CD4-positive, alpha-beta memory T cell (primary cell): Measurements from ENCODE around the gene ROPN1. TPM values are rescaled to one million over a fixed set of nuclear protein-coding genes. Genes with fewer than 3 reads are reported as not detected.
"Not testable (repeated sequence)": the region's sequence is repeated elsewhere in the genome, so short reads cannot be mapped to it uniquely, and the experiment has no call there.

Source experiments
- CTCF ChIA-PET: fragments of 350-600 bp; sonication (Branson Sonifier 250); formaldehyde crosslinking; loops from one replicate; lab custom pipeline; 2021; ENCODE audit warnings: inconsistent platforms; ENCODE audit not compliant: partially characterized antibody; lab: Charles Lee
- POLR2A ChIA-PET: fragments of 350-600 bp; sonication (Branson Sonifier 250); formaldehyde crosslinking; loops from one replicate; lab custom pipeline; 2021; ENCODE audit not compliant: partially characterized antibody; lab: Charles Lee
- DNase-seq, 5 donors: peaks; one replicate each; pipeline versions ENCODE4 v3.0.0 to v3.0.0-alpha.2; 2020 to 2022; ENCODE audit warnings: mixed read lengths in 1 of 5
- H3K27ac ChIP-seq: one replicate; pipeline ENCODE4 v1.7.0; 2013; ENCODE audit warnings: low read depth, low read length
- H3K27me3 ChIP-seq: 2 replicates; pipeline ENCODE4 v1.7.0; 2013; ENCODE audit warnings: mild to moderate bottlenecking, low read length, moderate library complexity; ENCODE audit not compliant: insufficient read depth
- H3K36me3 ChIP-seq: 2 replicates; pipeline ENCODE4 v1.7.0; 2013; ENCODE audit warnings: mild to moderate bottlenecking, low read length, moderate library complexity; ENCODE audit not compliant: insufficient read depth
- H3K4me1 ChIP-seq: 2 replicates; pipeline ENCODE4 v1.7.0; 2013; ENCODE audit warnings: mild to moderate bottlenecking, low read length, moderate library complexity; ENCODE audit not compliant: insufficient read depth
- H3K4me3 ChIP-seq, 2 donors: one replicate each; pipeline ENCODE4 v1.7.0; 2013; ENCODE audit warnings: low read length in 2 of 2, mild to moderate bottlenecking in 1 of 2
- H3K9me3 ChIP-seq, 2 donors: one replicate each; pipeline ENCODE4 v1.7.0; 2013; ENCODE audit warnings: low read length in 2 of 2, control low read depth in 1 of 2; ENCODE audit not compliant: control insufficient read depth in 1 of 2
- H3K27ac Mint-ChIP-seq, 7 donors: one replicate each; pipeline ENCODE4 v1.8.0; 2020 to 2021; ENCODE audit warnings: mixed read lengths in 7 of 7, mild to moderate bottlenecking in 6 of 7, inconsistent platforms in 3 of 7, moderate library complexity in 3 of 7
- H3K27me3 Mint-ChIP-seq, 2 donors: one replicate each; pipeline ENCODE4 v1.8.0; 2020 to 2021; ENCODE audit warnings: mixed read lengths in 2 of 2
- H3K36me3 Mint-ChIP-seq, 2 donors: one replicate each; pipeline ENCODE4 v1.8.0; 2020 to 2021; ENCODE audit warnings: mixed read lengths in 2 of 2, inconsistent platforms in 1 of 2, mild to moderate bottlenecking in 1 of 2
- H3K4me1 Mint-ChIP-seq, 4 donors: one replicate each; pipeline ENCODE4 v1.8.0; 2020 to 2021; ENCODE audit warnings: mixed read lengths in 4 of 4, mild to moderate bottlenecking in 1 of 4
- H3K4me3 Mint-ChIP-seq, 8 donors: one replicate each; pipeline ENCODE4 v1.8.0; 2020 to 2021; ENCODE audit warnings: mixed read lengths in 8 of 8, mild to moderate bottlenecking in 7 of 8, moderate library complexity in 6 of 8, inconsistent platforms in 3 of 8
- H3K9me3 Mint-ChIP-seq, 8 donors: one replicate each; pipeline ENCODE4 v1.8.0; 2020 to 2021; ENCODE audit warnings: mixed read lengths in 8 of 8, mild to moderate bottlenecking in 5 of 8, inconsistent platforms in 3 of 8, moderate library complexity in 1 of 8
- intact Hi-C: fragments of 100-400 bp; cut with micrococcal nuclease; formaldehyde crosslinking; loops from one replicate; pipeline ENCODE4 v1.15.1; 2023
- polyA plus RNA-seq, 2 donors: library from polyadenylated mRNA; unstranded; fragments of 300-500 nt; fragmentation: Illumina TruSeq; gene quantifications; one replicate each; pipeline ENCODE4 v1.2.3, GENCODE V29; 2021
- total RNA-seq, 2 experiments: library from RNA; stranded (reverse); gene quantifications; one replicate each; pipeline ENCODE4 v1.2.3, GENCODE V29; 2021

The ROPN1 gene
- total and polyA plus RNA-seq, 4 experiments from 2014 or later, result not detected

DNA sequence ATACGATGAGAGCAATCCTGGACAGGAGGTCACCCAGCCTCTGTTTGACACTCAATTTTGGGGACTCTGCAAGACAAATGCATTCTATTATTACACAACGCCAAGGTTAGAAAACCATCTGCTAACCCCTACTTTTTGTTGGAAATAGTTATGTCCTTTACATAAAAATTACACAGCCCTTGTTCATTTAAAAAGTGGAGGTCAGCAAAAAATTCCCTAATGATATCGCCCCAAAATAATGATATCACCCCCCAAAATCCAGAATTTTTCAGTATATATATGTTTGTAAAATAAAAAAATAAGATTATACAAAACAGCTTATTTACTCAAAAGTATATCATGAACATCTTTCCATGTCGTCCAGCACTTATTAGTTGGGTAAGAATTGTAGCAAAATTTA, 11.4 kb downstream of the ROPN1 start:
- Histone ChIP-seq H3K9me3 (no peaks in the 10 kb centered on the region), H3K27me3 (no peaks in the 10 kb centered on the region), H3K36me3 (no peaks in the 10 kb centered on the region), H3K4me1 (peaks cover 6% of the 10 kb centered on the region), H3K4me3 (no peak overlapping the region), H3K27ac (no peak overlapping the region)
- no peak for DNase-seq
- H3K27me3 Mint-ChIP-seq, result peaks cover 22 to 28% of the 10 kb centered on the region in 2 donors
- intact Hi-C loops, result no loop called here
- H3K36me3 Mint-ChIP-seq, result no peaks in the 10 kb centered on the region
- CTCF ChIA-PET, result interaction anchor here (0.8 to 2.5 kb wide), 9 partner anchors 9 to 95 kb away, joined by 3 to 13 read pairs (median 3); no protein-coding TSS in a partner anchor
- no peak overlapping the region for H3K27ac Mint-ChIP-seq
- H3K4me1 Mint-ChIP-seq, result peaks cover 0 to 3% (median 0%) of the 10 kb centered on the region in 4 donors
- H3K9me3 Mint-ChIP-seq, result no peaks in the 10 kb centered on the region
- POLR2A ChIA-PET, result no interaction called here
- H3K4me3 Mint-ChIP-seq, result no peak overlapping the region

DNA sequence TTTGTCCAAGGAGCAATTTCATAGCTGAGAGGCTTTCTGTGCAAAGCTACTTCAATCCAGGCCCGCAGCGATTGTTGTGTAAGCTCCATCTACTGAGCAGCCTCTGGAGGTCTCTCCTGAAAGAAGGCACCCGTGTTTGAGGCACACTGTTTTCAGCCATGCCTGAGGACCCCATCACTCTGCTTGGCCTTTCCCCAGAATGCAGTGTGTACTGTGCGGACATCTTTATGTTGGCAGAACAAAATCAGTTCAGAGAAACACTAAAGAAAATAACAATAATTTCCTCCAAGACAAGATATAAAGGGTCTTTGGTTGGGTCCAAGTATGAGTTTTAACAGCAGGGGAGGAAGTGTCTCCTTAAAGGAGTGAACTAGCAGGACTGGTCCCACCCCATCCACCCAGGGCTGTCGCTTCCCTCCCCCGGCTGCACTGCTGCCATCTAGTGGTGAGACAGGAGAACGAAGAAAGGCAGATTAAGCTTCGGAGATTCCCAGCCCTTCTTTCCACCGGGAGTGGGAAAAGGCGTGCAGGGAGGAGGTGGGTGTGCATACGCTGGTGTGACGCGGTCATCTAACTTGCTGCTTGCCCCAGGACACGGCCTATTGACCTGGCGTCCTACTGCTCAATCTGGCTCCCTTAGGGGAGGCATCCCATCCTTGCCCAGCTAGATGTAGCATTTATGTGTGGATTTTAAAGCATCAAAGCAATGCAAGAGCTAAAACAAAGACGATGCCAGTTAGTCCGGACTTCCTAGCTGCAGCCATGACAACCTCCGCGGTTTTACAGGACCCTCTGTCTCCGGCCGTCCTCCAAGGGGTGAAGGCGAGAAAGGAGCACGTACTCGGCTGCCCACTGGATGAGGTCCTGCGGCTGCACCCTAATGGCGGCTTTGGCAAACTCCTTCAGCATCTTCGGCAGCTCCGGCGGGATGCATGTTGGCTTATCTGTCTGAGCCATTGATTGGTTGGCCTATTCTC, 12.1 kb downstream of the ROPN1 start:
- H3K4me1 ChIP-seq, intact Hi-C loops, H3K4me1 Mint-ChIP-seq, H3K27ac ChIP-seq, H3K27me3 ChIP-seq, H3K36me3 Mint-ChIP-seq, H3K9me3 Mint-ChIP-seq, H3K36me3 ChIP-seq, H3K9me3 ChIP-seq, H3K27ac Mint-ChIP-seq, POLR2A ChIA-PET: not testable (repeated sequence)
- peak overlapping the region in 1 of 2 donors; percentile 28 for H3K4me3 ChIP-seq
- peak in 4 of 5 donors; percentile 24 to 40 (median 33) for DNase-seq
- Mint-ChIP-seq H3K27me3 (peaks cover 22 to 29% of the 10 kb centered on the region in 2 donors), H3K4me3 (peak overlapping the region in 1 of 8 donors; percentile 35)
- CTCF ChIA-PET, result interaction anchor here (0.8 to 2.5 kb wide), 9 partner anchors 10 to 94 kb away, joined by 3 to 13 read pairs (median 3); no protein-coding TSS in a partner anchor

GRCh38 chr3:123976904-123977303, 15.0 kb downstream of the ROPN1 start:
- H3K36me3 Mint-ChIP-seq, H3K27me3 ChIP-seq, CTCF ChIA-PET, H3K27ac ChIP-seq, H3K9me3 ChIP-seq, H3K36me3 ChIP-seq, DNase-seq, intact Hi-C loops, H3K4me3 ChIP-seq, H3K4me3 Mint-ChIP-seq, H3K9me3 Mint-ChIP-seq, H3K4me1 ChIP-seq, POLR2A ChIA-PET, H3K27ac Mint-ChIP-seq, H3K4me1 Mint-ChIP-seq: not testable (repeated sequence)
- H3K27me3 Mint-ChIP-seq, result peaks cover 13 to 35% of the 10 kb centered on the region in 2 donors

GRCh38 chr3:123976181-123976898, 15.6 kb downstream of the ROPN1 start:
- H3K27ac ChIP-seq, H3K4me3 ChIP-seq, CTCF ChIA-PET, H3K4me3 Mint-ChIP-seq, H3K36me3 Mint-ChIP-seq, POLR2A ChIA-PET, H3K4me1 ChIP-seq, H3K36me3 ChIP-seq, H3K9me3 ChIP-seq, H3K4me1 Mint-ChIP-seq, intact Hi-C loops, H3K27me3 ChIP-seq, H3K9me3 Mint-ChIP-seq, DNase-seq, H3K27ac Mint-ChIP-seq: not testable (repeated sequence)
- peaks cover 18 to 38% of the 10 kb centered on the region in 2 donors for H3K27me3 Mint-ChIP-seq

- H3K4me3 Mint-ChIP-seq, H3K27ac ChIP-seq, POLR2A ChIA-PET, H3K4me1 Mint-ChIP-seq, H3K36me3 ChIP-seq, H3K9me3 Mint-ChIP-seq, DNase-seq, H3K4me3 ChIP-seq, H3K27ac Mint-ChIP-seq, H3K36me3 Mint-ChIP-seq, H3K27me3 ChIP-seq, CTCF ChIA-PET, H3K4me1 ChIP-seq, H3K9me3 ChIP-seq, intact Hi-C loops: not testable (repeated sequence)
- H3K27me3 Mint-ChIP-seq, result peaks cover 12 to 38% of the 10 kb centered on the region in 2 donors
Measured at GRCh38 chr3:123975030-123975429, 16.9 kb downstream of the ROPN1 start.

DNA sequence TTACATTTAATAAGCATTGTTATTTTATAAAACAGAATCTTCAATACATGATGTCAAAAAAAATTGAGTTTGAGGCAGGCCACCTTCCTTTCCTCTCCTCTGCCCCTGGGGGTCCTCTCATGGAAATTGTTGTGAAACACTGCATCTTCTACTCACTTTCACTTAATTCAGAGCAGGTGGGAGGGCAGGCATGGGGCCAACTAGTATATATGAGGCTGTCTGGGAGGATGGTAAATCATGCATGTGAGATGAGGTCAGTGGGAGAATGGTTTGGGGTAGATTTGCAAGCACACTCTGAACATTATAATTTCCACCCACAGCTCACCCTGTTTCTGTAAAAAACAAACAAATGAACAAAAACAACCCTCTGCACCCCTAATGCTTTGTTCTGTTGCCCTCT, 20.5 kb downstream of the ROPN1 start:
- Mint-ChIP-seq H3K9me3 (no peaks in the 10 kb centered on the region), H3K27me3 (peaks cover 18 to 40% of the 10 kb centered on the region in 2 donors), H3K4me1 (no peaks in the 10 kb centered on the region), H3K27ac (no peak overlapping the region), H3K4me3 (no peak overlapping the region), H3K36me3 (no peaks in the 10 kb centered on the region)
- Histone ChIP-seq H3K36me3 (no peaks in the 10 kb centered on the region), H3K9me3 (no peaks in the 10 kb centered on the region), H3K4me1 (no peaks in the 10 kb centered on the region), H3K4me3 (no peak overlapping the region), H3K27ac (no peak overlapping the region), H3K27me3 (no peaks in the 10 kb centered on the region)
- ChIA-PET CTCF (no interaction called here), POLR2A (no interaction called here)
- intact Hi-C loops, result no loop called here
- DNase-seq, result no peak

DNA sequence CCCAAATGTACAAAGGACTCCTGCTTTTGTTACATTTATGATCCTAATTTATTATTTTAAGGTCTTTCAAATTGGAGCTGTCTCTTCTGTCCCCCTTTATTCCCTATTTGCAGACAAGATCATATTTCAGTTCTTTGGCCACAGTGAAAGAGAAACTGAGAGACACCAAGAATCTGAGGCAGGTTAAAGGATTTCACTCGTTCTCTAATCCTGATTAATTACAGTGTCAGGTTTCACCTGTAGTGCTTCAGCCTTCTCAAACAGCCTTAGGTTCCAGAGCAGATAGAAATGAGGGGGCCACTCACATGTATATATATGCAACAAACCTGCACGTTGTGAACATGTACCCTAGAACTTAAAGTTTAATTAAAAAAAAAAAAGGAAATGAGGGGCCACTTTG, 24.7 kb downstream of the ROPN1 start:
- intact Hi-C loops, result loop anchor here (10.0 kb wide), 1 partner anchor 758 kb away; no protein-coding TSS in a partner anchor
- H3K4me1 ChIP-seq, H3K27ac Mint-ChIP-seq, H3K4me1 Mint-ChIP-seq, H3K9me3 ChIP-seq, POLR2A ChIA-PET, H3K27me3 ChIP-seq, H3K9me3 Mint-ChIP-seq, H3K27ac ChIP-seq, DNase-seq, H3K4me3 Mint-ChIP-seq, H3K4me3 ChIP-seq, H3K36me3 Mint-ChIP-seq, H3K36me3 ChIP-seq, CTCF ChIA-PET: not testable (repeated sequence)
- H3K27me3 Mint-ChIP-seq, result peaks cover 15 to 27% of the 10 kb centered on the region in 2 donors
